Peyer's patch (tissue), 4 donors: ENCODE data around the gene PDXP. TPM values are rescaled to one million over a fixed set of nuclear protein-coding genes. Genes with fewer than 3 reads are reported as not detected.

Experiments
- DNase-seq, 3 donors: peaks; one replicate each; pipeline ENCODE4 v3.0.0-alpha.2; 2017 to 2019
- H3K27ac ChIP-seq, 4 donors: fragments of 200-600 bp; sonication (generic); one replicate each; pipeline ENCODE4 v1.5.1; 2016 to 2019
- H3K27me3 ChIP-seq, 2 donors: fragments of 200-600 bp; sonication (generic); one replicate each; pipeline ENCODE4 v1.5.1; 2019
- H3K36me3 ChIP-seq, 3 donors: fragments of 200-600 bp; sonication (generic); one replicate each; pipeline ENCODE4 v1.5.1; 2016 to 2019
- H3K4me1 ChIP-seq, 4 donors: fragments of 200-600 bp; sonication (generic); one replicate each; pipeline ENCODE4 v1.5.1; 2016 to 2019
- H3K4me3 ChIP-seq, 4 donors: fragments of 200-600 bp; sonication (generic); 1 replicate in 3 of 4; 2 replicates in 1 of 4; pipeline ENCODE4 v1.5.1; 2016 to 2019; ENCODE audit warnings: mild to moderate bottlenecking in 1 of 4
- H3K9me3 ChIP-seq, 4 donors: fragments of 200-600 bp; sonication (generic); one replicate each; pipeline ENCODE4 v1.5.1; 2016 to 2019; ENCODE audit warnings: mild to moderate bottlenecking in 1 of 4
- CTCF ChIP-seq, 6 experiments: fragments of 450-650 bp in 4 of 6; fragments of 200-600 bp in 2 of 6; sonication (generic) in 1 of 6; IDR thresholded peaks; one replicate each; pipeline ENCODE4 v1.5.1; 2017 to 2019; ENCODE audit warnings: antibody characterized with exemption in 6 of 6, mild to moderate bottlenecking in 3 of 6, moderate library complexity in 1 of 6
- POLR2A ChIP-seq, 2 donors: fragments of 450-650 bp; IDR thresholded peaks; one replicate each; pipeline ENCODE4 v1.5.1; 2017; ENCODE audit warnings: antibody characterized with exemption in 2 of 2, mild to moderate bottlenecking in 2 of 2, moderate library complexity in 2 of 2
- total RNA-seq, 4 donors: library from RNA; depleted of rRNA; stranded (reverse); fragments of >200 nt; gene quantifications; one replicate each; pipeline ENCODE4 v1.1.0, GENCODE V29; 2016

Gene PDXP
- total RNA-seq, 4 donors from 2014 or later = 19.0 to 146 (median 111) TPM

- Histone ChIP-seq H3K36me3 (no peaks in the 10 kb centered on the region), H3K27ac (no peak overlapping the region), H3K9me3 (no peaks in the 10 kb centered on the region), H3K27me3 (no peaks in the 10 kb centered on the region), H3K4me3 (no peak overlapping the region), H3K4me1 (no peaks in the 10 kb centered on the region)
- no peak for DNase-seq
- TF ChIP-seq POLR2A (IDR thresholded peaks at IDR 0.05) (no peak), CTCF (IDR thresholded peaks at IDR 0.05) (no peak)
Measured at GRCh38 chr22:37703906-37704305, 45.4 kb downstream of the PDXP start.

DNA sequence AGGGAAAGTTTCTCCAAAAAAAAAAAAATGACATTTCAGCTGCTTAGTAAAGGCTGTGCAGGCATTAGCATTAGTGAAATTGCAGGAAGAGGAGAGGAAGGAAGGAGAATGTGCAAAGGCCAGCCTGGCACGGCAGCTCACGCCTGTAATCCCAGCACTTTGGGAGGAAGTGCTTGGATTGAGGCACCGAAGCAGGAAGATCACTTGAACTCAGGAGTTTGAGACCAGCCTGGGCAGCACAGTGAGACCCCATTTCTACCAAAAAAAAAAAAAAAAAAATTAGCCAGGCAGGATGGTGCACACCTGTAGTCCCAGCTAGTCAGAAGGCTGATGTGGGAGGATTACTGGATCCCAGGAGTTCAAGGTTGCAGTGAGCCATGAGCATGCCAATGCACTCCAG, 46.1 kb downstream of the PDXP start:
- TF ChIP-seq POLR2A (IDR thresholded peaks at IDR 0.05) (no peak), CTCF (IDR thresholded peaks at IDR 0.05) (no peak)
- H3K27me3 ChIP-seq = no peaks in the 10 kb centered on the region
- no peak overlapping the region for H3K4me3 ChIP-seq
- no peak for DNase-seq
- H3K36me3 ChIP-seq = no peaks in the 10 kb centered on the region
- no peak overlapping the region for H3K27ac ChIP-seq
- H3K4me1 ChIP-seq = no peaks in the 10 kb centered on the region
- H3K9me3 ChIP-seq = no peaks in the 10 kb centered on the region

- TF ChIP-seq POLR2A (IDR thresholded peaks at IDR 0.05) (no peak), CTCF (IDR thresholded peaks at IDR 0.05) (no peak)
- DNase-seq = no peak
- H3K27me3 ChIP-seq = no peaks in the 10 kb centered on the region
- H3K27ac ChIP-seq = no peak overlapping the region
- H3K9me3 ChIP-seq = no peaks in the 10 kb centered on the region
- no peaks in the 10 kb centered on the region for H3K4me1 ChIP-seq
- no peaks in the 10 kb centered on the region for H3K36me3 ChIP-seq
- H3K4me3 ChIP-seq = no peak overlapping the region
Measured at GRCh38 chr22:37705205-37705604, 46.7 kb downstream of the PDXP start.

DNA sequence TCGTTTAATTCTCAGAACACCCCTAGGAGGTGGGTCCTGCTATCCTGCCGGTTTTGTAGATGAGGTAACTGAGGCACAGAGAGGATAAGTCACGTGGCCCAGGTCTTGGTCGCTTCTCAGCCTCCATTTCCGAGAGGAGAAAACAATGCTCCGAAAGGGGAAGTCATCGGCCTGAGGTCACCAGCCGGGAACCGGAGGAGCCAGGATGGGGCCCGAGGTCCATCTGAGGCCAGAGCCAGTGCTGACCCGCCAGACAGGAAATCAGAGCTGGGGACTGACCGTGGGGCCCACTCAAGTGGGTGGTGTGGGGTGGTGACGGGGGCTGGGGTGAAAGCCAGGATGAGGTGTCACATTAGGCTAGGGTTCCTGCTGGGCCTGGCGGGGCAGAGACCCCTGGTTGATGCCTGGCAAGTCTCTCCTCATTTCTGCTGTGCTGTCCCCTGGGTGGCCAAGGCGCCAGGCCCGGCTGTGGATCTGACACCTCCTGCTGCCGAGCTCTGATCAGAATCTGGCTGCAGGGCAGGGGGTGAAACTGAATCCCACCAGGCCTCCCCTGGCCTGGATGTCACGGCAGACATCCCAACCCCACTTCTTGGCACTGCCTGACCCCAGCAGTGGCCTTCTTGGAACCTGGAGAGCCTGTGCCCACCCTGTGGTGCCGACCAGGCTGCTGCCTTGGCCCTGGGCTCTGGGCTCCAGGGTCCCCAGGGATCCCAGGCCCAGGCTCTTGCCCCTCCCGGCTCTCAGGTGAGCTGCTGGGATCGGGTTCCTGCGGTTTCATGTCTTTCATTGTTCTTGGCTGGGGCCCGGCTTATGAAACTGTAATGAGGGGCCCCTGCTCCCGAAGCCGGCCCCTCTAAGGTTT, 50.3 kb downstream of the PDXP start:
- H3K36me3 ChIP-seq = no peaks in the 10 kb centered on the region
- H3K4me3 ChIP-seq = no peak overlapping the region
- TF ChIP-seq POLR2A (IDR thresholded peaks at IDR 0.05) (no peak), CTCF (IDR thresholded peaks at IDR 0.05) (no peak)
- no peak for DNase-seq
- H3K27me3 ChIP-seq = no peaks in the 10 kb centered on the region
- H3K27ac ChIP-seq = no peak overlapping the region
- H3K9me3 ChIP-seq = no peaks in the 10 kb centered on the region
- H3K4me1 ChIP-seq = no peaks in the 10 kb centered on the region

DNA sequence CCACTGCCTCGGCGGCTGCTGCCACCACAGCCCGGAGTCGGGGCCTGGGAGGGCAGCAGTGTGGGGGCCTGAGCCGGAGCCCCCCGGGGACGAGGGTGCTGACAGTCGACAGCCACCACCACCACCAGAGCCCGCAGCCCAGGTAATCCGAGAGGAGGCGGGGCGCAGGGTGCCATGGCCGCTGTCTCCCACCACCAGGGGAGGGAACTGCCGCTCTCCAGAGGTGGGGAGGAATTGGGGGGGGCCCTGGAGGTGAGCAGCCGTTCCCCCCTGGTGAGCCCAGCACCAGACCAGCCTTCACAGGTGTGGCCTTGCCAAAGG, 50.9 kb downstream of the PDXP start:
- TF ChIP-seq CTCF (IDR thresholded peaks at IDR 0.05) (no peak), POLR2A (IDR thresholded peaks at IDR 0.05) (no peak)
- Histone ChIP-seq H3K27me3 (no peaks in the 10 kb centered on the region), H3K27ac (no peak overlapping the region), H3K9me3 (no peaks in the 10 kb centered on the region), H3K36me3 (no peaks in the 10 kb centered on the region), H3K4me3 (no peak overlapping the region), H3K4me1 (no peaks in the 10 kb centered on the region)
- DNase-seq = no peak
